NCI-H2081 treated with DMSO at 0.1 percent for 48 hours (cell line): ENCODE measurements around the gene SLC7A1.

Experiments used
- DNase-seq: peaks from one replicate; lab custom pipeline; 2025; lab: John Stamatoyannopoulos, UW

The SLC7A1 gene

DNA sequence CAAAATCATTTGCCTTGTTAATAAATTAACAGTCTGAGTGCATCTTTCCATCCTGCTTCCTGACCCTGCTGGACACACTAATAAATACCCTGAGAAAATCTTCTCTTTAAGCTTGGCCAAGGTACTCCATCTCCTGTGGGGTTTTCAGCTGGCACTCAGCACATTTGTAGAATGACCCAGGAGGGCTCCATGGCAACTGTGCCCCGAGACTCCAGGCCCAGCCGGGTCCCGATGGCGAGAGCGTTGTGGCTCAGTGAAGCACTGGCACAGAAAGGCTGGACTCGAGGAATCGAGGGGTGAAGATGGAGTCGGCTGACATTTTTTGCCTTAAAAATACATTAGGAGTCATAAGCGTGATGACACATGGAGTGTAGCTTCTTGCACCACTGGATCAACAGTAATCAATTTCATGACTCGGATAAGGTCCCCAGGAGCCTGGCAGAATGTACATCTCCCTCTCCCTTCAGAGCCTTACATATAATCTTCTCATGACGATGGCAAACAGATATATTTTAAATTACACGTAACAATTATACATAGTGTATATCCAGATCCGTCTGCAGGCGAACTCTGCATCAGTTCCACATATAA lies 85.4 kb downstream of the SLC7A1 start:
- DNase-seq = no peak

DNA sequence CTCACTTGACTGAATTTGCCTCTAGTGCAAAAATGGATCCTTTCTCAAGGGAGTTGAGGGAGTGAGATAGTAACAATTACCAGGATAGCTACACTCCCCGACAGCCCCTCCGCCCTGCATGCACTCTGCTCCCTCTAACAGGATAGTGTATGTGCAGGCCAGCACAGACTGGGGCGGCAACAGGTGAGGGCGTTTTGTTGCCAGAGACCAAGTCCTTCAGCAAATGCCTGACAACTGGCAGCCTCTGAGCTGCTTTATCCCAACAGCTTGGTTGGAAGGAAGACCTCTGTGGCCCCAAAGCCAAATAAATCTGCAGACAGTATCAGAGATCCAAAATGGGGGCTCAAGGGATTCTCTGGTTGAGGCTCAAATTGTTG lies 86.6 kb downstream of the SLC7A1 start:
- DNase-seq = no peak

DNA sequence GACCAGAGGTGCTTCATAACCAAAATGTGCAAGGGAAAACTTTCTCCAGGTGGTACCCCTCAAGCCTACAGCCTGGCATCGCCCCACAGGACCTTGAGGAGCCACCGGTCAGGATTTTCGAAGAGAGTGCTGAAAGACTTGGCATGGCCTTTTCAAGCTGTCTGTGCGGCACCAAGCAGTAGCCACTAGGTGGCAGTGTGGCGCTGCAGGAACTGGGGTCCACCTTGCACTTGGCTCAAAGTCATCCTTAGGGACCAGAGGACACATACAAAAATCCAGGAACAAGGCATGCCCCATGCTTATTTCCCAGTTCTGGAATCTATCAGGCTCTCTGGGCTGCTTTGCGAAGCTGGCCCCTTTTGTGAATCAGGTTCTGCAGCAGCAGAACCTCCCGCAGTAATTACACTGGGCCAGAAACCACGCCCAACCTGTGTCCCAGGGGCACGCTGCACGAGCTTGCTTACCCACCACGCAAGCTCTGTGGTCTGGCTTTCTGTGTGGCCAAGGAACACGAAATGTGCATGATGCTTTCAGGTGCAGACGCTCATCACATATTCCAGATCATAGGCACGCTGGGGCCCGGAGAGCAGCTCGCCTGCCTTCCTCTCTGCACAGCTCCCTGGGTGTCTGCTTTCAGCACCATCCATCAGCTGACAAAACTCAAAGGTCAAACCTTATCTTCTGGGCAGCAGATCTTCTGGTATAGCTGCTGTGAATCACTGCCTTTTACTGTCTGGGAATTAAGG lies 87.2 kb downstream of the SLC7A1 start:
- no peak for DNase-seq

DNA sequence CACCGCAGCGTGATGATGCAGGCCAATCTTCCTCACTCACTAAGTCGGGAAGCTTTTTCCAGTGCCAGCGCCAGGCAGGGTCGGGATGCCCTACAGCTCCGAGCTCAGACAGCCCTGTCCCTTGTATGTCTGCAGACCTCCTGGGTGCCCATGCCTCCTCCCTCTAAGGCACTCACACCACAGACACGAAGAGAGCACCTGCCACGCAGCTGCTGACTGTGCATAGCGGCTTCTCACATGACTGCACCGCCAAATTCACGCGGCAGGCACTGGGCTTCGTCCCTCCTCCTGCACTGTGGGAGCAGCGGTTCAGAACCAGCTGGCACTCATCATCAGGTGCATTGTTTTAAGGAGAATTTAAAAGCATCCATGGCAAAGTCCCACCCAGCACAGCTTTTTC lies 88.1 kb downstream of the SLC7A1 start:
- DNase-seq = no peak

DNA sequence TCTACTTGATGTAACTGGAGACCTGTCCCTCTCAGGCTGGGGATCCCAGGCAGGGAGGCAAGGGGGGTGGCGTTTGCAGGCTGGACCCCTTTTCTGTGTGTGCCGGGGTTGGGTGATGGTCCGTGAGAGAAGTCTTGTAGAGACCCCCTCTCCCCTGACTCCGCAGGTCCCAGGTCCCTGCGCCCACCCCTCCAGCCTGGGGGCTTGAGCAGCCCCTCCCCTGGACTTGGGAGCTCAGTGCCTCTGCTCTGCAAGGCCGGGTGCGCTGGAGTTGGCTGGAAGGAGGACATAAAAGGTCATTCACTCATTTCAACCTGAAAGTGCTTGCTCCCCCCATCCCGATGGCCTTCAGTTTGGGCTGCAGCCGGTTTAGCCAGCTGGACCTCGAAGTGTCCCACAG lies 89.5 kb downstream of the SLC7A1 start:
- no peak for DNase-seq

DNA sequence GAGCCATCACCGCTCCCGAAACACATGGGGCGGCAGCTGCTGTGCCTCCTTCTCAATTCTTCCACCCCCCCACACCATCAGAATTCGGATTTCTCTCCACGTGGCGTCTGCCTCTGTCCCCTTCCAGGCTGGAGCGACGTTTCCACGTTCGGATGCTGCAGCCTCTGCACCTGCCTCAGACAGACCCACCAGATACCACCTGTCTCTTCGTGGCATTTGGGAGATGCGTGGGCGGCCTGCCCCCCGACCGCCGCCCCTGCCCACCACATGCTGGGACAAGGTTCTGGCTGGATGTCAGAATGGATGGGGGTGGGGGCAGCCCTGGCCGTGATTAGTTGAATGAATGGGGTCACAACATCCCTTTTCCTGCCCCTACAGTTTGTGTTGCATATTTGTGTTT lies 90.0 kb downstream of the SLC7A1 start:
- DNase-seq = no peak

DNA sequence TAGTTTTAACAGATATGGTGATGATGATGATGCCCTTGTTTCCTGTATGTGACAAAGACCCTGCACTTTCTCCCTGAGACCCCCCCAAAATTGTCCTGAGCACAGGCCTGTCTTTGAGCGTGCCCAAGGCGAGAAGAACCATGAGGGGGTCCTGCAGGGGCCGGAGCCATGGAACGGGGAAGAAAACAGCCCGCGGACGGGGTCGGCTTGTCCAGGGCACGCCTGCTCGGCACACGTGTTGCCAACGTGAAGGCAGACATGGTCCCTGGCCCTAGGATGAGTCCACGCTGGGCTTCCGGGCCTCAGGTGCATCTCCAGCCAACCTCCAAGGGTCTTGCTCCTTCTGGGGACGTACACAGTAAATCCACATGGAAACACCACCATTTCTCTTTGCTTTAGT lies 90.8 kb downstream of the SLC7A1 start:
- DNase-seq = no peak

DNA sequence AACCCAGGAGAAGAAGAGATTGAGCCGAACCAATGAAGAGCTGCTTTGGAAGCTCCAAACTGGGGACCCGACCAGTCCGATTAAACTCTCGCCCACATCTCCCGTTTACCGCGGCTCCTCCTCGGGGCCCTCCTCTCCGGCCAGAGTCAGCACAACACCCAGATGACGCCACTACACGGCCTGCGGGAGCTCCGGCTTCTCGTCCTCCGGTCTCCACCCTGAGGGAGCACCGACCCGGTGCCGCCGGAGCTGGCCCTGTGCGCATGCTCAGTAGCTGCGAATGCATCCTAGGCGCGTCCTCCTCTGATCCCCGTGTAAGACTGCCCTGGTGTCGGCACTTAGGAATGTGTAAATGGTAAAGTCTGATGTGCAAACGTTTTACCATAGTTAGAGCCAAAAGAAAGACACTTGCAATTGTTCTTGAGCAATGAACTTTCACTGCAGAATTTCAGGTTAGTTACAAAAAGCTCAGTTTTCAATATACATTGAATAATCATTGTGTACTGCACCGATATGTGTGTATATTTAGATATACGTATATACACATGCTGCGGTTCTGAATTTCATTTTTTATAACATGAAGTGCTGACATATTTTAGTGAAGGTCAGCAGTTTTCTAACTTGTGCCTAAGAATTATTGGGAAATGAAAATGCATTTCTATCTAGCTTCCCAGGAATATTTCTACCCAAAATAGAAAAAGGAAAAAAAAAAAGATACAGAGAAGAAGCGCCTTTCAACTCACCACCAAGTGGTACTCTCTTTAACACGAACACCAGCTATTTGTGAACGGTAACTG lies 92.2 kb downstream of the SLC7A1 start:
- DNase-seq = no peak

DNA sequence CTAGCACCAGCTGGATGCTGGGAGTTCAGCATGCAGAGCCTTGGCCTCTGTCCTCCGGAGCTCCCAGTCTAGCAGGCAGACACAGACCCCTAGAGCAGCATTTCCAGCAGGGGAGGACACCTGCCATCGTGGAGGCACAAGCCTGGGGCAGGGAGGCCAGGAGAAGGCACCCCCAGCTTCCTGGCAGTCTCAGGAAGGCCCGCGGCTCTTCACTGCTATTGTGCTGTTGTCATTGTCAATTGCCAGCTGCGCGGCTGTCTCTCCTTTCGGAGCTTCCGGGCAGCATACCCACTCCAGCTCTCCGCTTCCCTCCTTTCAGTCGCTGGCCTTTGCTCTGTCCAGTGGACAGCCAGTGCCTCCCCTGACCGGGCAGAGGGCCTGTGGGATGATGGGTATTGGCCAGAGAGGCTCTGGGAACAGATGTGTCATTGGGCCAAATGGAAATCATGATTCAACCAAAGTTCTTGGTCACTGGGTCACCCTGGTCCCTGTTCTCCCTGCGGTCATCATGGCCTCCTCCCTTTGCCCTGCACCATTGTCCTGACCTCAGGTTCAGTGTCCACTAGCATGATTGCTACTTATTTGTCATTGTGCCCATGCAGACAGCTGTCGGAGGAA lies 93.0 kb downstream of the SLC7A1 start:
- no peak for DNase-seq

DNA sequence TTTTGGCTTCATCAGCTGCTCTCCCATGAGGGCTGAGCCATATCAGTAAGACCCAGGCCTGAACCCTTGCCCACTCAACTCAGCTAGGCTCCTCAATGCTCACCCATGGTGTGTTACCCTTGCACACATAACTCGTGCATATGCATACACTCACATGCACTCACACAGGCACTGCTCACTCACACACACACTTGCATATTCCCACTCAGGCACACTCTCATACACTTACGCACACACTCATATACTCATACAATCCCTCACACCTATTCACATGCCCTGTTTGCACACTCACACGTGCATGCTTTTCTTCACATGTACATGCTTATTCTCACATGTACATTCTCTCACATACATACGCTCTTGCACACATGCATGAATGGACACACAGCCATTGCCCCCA lies 93.8 kb downstream of the SLC7A1 start:
- DNase-seq = no peak

DNA sequence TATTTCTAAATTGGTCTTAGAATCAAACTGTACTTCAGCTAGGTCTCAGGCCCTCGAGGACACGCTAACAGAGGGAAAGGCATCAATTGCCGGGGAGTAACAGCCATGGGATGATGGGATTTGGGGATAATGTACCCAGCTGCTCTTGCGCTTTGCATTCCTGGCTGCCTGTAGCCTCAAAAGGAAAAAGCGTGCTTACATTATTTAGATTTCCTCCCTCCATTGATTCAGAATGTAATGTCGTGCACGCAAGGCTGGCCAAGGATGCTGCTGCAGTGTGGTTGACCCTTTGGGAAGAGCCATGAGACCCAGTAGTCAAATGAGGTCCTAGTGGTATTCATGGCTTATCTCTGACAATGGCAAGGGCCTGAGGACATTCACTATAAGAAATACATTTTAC lies 95.1 kb downstream of the SLC7A1 start:
- no peak for DNase-seq

DNA sequence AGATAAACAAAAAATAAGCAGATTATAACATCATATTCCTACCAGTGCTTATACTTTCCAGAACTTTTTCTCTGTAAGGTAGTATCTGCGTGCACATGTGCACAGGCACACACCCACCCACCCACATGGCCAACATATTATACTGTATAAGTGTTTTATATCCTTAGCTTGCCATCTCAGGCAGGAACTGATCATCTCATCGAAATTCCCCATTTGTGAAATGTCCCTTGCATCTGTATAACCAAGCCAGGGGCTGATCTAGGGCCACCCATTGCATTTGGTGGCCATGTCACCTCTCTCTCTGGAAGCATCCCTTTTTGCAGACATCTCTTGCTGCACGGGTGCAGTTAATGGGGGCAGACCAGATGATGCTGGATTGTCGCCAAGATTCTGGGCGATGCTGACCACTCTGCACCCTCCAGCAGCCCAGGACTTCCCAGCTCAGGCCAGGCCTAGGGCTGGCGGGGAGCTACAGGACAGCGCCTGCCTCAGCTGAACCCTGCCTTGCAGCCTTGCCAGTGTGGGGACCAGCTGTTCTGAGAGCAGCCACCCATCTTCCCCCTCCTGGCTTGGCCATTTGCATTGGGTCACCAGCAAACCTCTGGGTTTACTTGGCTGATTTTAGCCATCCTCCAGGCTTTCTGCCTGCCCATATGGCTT lies 95.9 kb downstream of the SLC7A1 start:
- no peak for DNase-seq

DNA sequence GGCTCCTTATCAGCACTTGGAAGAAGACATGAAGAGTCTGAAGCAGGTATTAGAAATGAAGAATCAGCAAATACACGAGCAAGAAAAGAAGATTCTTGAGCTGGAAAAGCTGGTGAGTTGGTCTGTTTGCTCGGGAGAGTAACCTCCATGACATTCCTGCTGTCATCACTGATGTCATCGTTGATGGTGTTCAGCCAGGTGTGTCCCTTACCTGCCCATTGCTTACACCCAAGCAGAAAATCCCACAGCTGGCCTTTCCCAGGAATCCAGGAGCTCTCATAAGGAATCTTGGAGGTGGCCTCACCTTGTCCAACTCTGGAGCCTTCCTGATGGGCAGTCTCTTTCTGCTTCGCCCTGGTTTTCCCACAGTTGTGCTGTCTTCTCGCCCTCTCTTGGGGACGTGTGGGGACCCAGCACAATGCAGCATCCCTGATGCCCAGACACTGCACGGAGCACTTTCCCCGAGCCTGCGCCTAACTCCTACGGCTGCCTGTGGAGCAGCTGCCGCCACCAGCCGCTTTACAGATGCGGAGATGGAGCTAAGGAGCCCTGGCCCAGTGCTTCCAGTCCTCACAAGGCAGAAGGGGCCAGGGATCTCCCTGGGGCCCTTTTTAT lies 97.0 kb downstream of the SLC7A1 start:
- no peak for DNase-seq

DNA sequence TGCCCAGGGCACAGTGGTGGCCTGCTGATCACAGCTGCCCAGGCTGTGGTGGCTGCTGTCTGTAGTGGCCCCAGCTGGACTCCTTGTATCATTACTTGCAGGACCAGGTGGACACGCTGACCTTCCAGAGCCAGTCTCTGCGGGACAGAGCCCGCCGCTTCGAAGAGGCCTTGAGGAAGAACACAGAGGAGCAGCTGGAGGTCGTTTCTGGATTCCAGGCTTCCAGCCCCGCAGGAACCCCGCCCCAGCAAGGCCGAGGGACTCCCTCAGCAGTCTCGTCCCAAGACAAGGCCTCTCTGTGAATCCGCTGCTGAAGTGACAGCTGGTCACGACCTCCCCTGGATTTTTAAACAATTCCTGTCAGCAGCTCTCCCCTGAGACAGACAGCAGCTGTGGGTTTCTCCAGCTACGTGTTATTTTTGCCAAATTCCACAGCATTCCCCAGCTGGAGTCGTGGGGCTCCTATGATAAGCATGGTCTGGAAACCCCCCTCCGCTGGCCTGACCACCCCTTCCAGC lies 98.3 kb downstream of the SLC7A1 start:
- DNase-seq = no peak

DNA sequence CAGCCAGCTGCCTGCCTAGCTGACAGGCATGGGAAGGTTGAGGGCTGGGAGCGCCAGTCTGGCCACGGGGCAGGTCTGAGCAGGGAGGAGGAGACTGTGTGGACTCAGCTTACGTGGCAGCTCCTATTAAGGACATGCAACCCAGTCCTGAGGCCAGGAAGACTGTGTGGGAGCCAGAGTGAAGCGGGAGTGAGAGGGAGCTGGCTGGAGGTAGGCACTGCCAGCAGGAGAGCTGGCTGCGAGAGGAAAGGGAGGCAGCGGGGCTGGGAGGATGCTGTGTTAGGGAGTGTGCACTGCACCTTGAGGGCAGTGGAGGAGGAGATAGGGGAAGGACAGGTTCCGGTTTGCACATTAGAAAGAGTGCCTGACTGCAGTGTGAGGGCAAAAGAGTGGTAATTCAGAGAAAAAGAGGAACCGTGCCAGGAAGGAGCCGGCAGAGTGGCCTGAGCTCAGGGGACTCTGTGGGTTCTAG lies 99.2 kb downstream of the SLC7A1 start:
- DNase-seq = no peak

DNA sequence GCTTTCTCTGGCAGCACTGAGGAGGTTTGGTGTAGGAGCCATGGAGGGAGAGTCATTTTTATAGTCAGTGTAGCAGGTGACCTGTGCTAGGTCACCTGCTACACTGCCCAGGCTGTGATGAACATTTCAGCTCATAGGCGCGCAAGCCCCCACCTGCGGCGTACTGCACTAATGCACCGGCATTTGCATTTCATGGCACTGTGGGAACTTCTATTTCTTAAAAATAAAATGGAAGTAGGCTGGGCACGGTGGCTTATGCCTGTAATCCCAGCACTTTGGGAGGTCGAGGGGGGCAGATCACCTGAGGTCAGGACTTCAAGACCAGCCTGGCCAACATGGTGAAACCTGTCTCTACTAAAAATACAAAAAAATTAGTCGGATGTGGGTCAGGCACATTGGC lies 101.0 kb downstream of the SLC7A1 start:
- DNase-seq = no peak

DNA sequence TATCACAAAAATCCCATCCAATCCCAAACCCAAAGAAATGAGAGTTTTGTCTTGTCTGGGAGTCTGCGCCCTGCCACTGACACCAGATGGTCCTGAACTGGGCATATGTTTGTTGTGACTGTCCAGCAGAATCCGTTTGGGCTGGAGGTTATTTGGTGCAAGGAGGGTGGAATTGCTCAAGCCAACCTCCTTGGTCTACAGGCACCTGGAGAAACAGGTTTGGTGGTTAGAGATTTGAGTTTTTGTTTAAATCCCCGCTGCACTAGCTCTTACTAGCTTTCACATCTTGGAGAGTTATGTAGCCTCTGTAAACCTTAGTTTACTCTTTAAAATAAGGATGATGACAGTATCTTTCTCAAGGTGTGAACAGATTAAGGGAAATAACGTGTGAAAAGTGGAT lies 101.7 kb downstream of the SLC7A1 start:
- DNase-seq = no peak

DNA sequence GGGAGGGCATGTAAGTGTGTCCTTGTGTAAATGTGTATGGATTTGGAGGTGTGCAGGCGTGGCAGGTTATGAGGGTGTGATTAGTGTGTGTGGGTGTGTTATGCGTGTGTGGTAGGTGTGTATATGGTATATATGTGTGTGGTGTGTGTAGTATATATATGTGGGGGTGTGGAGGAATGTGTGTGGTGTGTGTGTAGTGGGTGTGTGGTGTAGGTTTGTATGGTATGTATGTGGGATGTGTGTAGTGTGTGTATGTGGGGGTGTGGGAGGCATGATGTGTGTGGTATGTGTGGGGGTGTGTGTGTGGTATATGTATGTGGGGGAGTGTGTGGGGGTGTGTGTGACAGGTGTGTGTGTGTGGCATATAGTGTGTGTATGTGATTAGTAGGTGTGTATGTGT lies 104.2 kb downstream of the SLC7A1 start:
- DNase-seq = no peak

DNA sequence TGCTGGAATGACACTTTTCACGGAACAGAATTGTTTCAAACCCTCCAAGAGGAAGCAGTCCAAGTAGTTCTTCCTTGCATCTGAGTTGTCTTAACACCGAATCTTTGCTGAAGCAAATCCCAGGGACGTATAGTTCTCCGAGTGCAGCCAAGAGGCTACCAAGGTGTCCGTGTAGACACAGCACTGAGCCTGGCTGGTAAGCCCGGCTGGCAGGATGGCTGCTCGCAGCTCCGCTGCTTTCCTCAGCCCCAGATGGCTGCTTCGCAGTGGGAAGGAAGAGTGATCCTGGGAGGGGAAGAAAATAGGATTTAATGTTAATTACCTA lies 105.0 kb downstream of the SLC7A1 start:
- no peak for DNase-seq

DNA sequence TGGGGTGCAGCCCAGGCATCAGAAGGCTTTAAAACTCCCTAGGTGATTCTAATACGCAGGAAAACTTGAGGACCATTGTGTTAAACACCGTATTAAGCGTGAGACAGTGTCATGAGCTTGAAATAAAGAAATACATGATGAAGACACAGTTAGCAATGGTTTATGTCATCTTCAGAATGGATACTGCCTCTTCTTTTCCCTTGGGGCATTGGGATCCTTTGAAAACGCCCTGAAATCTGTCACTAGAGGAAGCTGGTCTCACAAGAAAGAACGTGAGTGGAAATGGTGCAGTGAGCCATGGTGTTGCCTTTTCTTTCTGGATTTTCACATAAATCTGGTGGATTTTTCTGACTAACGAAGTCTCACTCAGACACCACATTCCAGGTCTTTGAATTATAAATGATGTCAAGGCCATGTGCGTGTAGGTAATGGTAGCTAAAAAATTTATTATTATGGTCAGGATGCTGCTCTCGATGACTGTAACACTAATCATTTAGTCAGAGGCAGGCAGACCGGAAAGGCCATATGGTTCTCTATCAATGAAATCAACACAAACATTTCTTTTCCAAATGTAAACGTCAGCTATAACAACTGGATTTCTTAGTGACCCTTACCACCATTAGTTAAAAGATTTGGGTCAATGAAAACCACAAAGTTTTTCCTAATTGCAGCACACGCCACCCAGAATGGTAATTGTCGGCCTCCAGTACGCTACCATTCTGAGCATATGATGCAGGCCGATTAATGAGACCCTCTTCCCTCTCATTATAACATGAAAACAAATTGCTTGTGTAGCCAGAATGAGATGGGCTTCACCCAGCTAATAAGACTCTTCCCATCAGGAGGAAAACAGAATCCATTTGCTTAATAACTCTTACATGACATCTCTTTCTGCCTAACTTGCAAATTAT lies 105.6 kb downstream of the SLC7A1 start:
- no peak for DNase-seq
